ENCODE data around the gene RS1.

RS1 gene

GRCh38 chrX:18666614-18667013 lies 5.3 kb downstream of the RS1 start:
- no peak for DNase-seq

GRCh38 chrX:18664947-18665346 lies 7.0 kb downstream of the RS1 start:
- no peak for DNase-seq

- no peak for DNase-seq
Measured at GRCh38 chrX:18661273-18661672, 10.6 kb downstream of the RS1 start.

- DNase-seq, result peak; percentile 27
Measured at GRCh38 chrX:18654875-18655836, 16.8 kb downstream of the RS1 start.

- DNase-seq, result no peak
Measured at GRCh38 chrX:18652636-18653035, 19.3 kb downstream of the RS1 start.

GRCh38 chrX:18650662-18651061 lies 21.2 kb downstream of the RS1 start:
- DNase-seq, result no peak

GRCh38 chrX:18649498-18649951 lies 22.4 kb downstream of the RS1 start:
- DNase-seq, result no peak

- no peak for DNase-seq
Measured at GRCh38 chrX:18647621-18648020, 24.3 kb downstream of the RS1 start.

GRCh38 chrX:18643853-18644252 lies 28.1 kb downstream of the RS1 start:
- DNase-seq, result no peak

GRCh38 chrX:18643243-18643642 lies 28.7 kb downstream of the RS1 start:
- no peak for DNase-seq

GRCh38 chrX:18640686-18641085 lies 31.2 kb downstream of the RS1 start:
- no peak for DNase-seq

GRCh38 chrX:18639280-18639679 lies 32.6 kb downstream of the RS1 start:
- no peak for DNase-seq

GRCh38 chrX:18638398-18638797 lies 33.5 kb downstream of the RS1 start:
- DNase-seq, result no peak

- no peak for DNase-seq
Measured at GRCh38 chrX:18630934-18631333, 41.0 kb downstream of the RS1 start.

GRCh38 chrX:18624599-18624998 lies 47.3 kb downstream of the RS1 start:
- no peak for DNase-seq

- DNase-seq, result no peak
Measured at GRCh38 chrX:18620349-18620748, 51.6 kb downstream of the RS1 start.

- DNase-seq, result no peak
Measured at GRCh38 chrX:18619288-18619687, 52.6 kb downstream of the RS1 start.

GRCh38 chrX:18617407-18617750 lies 54.5 kb downstream of the RS1 start:
- peak; percentile 2 for DNase-seq

GRCh38 chrX:18616688-18617406 lies 55.1 kb downstream of the RS1 start:
- no peak for DNase-seq

GRCh38 chrX:18613930-18614639 lies 57.8 kb downstream of the RS1 start:
- no peak for DNase-seq

GRCh38 chrX:18607966-18608365 lies 63.9 kb downstream of the RS1 start:
- no peak for DNase-seq

GRCh38 chrX:18598413-18598812 lies 73.5 kb downstream of the RS1 start:
- DNase-seq, result no peak

GRCh38 chrX:18596096-18596495 lies 75.8 kb downstream of the RS1 start:
- no peak for DNase-seq

- no peak for DNase-seq
Measured at GRCh38 chrX:18594079-18594478, 77.8 kb downstream of the RS1 start.

Measured in NCI-H2171 treated with DMSO at 0.1 percent for 48 hours (cell line).